ENCODE measurements around the gene TTLL8.

The TTLL8 gene

DNA sequence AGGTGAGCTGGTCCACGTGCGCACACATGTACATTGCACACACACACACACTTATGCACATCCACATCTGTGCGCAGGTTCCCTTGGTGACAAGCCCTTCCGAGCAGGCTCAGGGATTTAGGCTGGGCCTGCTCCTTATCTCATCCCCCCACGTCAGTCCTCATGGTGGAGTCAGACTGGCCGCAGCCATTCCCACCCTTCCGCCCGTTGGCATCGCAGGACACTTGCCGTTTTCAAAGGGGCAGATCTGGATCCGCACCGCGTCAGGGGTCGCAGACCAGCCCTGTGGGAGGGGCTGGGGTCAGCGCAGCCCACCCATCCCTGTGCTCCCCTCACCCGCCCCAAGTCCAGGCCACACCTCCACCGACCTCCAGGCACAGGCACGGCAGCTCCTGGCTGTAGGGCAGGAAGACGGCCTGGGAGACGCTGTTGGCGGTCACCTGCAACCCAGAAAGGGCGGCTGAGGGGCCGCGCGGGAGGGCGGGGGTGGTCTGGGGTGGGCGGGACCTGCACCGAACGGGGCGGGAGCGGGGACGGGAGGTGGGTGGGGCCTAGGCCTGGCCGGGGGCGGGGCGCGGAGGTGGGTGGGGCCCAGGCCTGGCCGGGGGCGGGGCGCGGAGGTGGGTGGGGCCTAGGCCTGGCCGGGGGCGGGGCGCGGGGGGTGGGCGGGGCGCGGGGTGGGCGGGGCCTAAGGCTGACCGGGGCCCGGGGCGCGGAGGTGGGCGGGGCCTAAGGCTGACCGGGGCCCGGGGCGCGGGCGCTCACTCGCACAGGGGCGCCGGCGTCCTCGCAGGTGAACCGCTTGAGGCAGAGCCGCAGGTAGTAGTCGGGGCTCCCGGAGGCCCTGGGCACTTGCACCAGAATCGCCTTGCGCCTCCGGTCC lies 58.8 kb downstream of the TTLL8 start:
- Histone ChIP-seq H3K4me2 (ENCODE audit: low read depth, low read length) (no peak overlapping the region), H3K27ac (ENCODE audit: low read length) (no peak overlapping the region)

GRCh38 chr22:49998718-49999062 lies 59.4 kb downstream of the TTLL8 start:
- no peak overlapping the region for H3K4me2 ChIP-seq (ENCODE audit: low read depth, low read length)

More for the DNA sequence above, 58.8 kb downstream of the TTLL8 start:
- Histone ChIP-seq H3K4me3 (ENCODE audit: low read length) (no peak overlapping the region), H3F3A (ENCODE audit: insufficient read depth, low read length) (no peaks in the 10 kb centered on the region), H3K36me3 (replicated peaks; ENCODE audit: insufficient read depth, low read length) (no peaks in the 10 kb centered on the region), H3K9me2 (replicated peaks; ENCODE audit: insufficient read depth, low read length) (no peaks in the 10 kb centered on the region), H4K20me1 (ENCODE audit: insufficient read depth, low read length) (no peaks in the 10 kb centered on the region), H2AFZ (ENCODE audit: low read length) (no peak overlapping the region), H3K4me1 (ENCODE audit: low read length) (no peaks in the 10 kb centered on the region), H3K27me3 (replicated peaks; ENCODE audit: insufficient read depth, low read length) (peaks cover 35% of the 10 kb centered on the region), H3K79me2 (ENCODE audit: low read length) (no peaks in the 10 kb centered on the region), H3K9ac (ENCODE audit: low read length) (no peak overlapping the region), H3K9me3 (replicated peaks; ENCODE audit: insufficient read depth, low read length) (no peaks in the 10 kb centered on the region)
- DNase-seq, result no peak
- TF ChIP-seq, protein P1, sequence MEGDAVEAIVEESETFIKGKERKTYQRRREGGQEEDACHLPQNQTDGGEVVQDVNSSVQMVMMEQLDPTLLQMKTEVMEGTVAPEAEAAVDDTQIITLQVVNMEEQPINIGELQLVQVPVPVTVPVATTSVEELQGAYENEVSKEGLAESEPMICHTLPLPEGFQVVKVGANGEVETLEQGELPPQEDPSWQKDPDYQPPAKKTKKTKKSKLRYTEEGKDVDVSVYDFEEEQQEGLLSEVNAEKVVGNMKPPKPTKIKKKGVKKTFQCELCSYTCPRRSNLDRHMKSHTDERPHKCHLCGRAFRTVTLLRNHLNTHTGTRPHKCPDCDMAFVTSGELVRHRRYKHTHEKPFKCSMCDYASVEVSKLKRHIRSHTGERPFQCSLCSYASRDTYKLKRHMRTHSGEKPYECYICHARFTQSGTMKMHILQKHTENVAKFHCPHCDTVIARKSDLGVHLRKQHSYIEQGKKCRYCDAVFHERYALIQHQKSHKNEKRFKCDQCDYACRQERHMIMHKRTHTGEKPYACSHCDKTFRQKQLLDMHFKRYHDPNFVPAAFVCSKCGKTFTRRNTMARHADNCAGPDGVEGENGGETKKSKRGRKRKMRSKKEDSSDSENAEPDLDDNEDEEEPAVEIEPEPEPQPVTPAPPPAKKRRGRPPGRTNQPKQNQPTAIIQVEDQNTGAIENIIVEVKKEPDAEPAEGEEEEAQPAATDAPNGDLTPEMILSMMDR (IDR thresholded peaks at IDR 0.05; ENCODE audit: low read length), result no peak
- TF ChIP-seq EZH2phosphoT487 (IDR thresholded peaks at IDR 0.05; ENCODE audit: low read length) (no peak), EZH2 (optimal IDR thresholded peaks at IDR 0.05; ENCODE audit: low read depth, low read length) (no peak)

GRCh38 chr22:49997932-49998717 lies 60.0 kb downstream of the TTLL8 start:
- no peak for TF ChIP-seq EZH2 (optimal IDR thresholded peaks at IDR 0.05; ENCODE audit: low read depth, low read length)
- no peak for TF ChIP-seq EZH2phosphoT487 (IDR thresholded peaks at IDR 0.05; ENCODE audit: low read length)
- TF ChIP-seq, protein P1 (IDR thresholded peaks at IDR 0.05; ENCODE audit: low read length), result no peak
- Histone ChIP-seq H3K27ac (ENCODE audit: low read length) (no peak overlapping the region), H3K9ac (ENCODE audit: low read length) (no peak overlapping the region), H3K4me3 (ENCODE audit: low read length) (no peak overlapping the region), H3K9me2 (replicated peaks; ENCODE audit: insufficient read depth, low read length) (no peaks in the 10 kb centered on the region), H3K79me2 (ENCODE audit: low read length) (no peaks in the 10 kb centered on the region), H2AFZ (ENCODE audit: low read length) (no peak overlapping the region), H3K4me1 (ENCODE audit: low read length) (no peaks in the 10 kb centered on the region), H4K20me1 (ENCODE audit: insufficient read depth, low read length) (no peaks in the 10 kb centered on the region), H3K27me3 (replicated peaks; ENCODE audit: insufficient read depth, low read length) (peaks cover 24% of the 10 kb centered on the region), H3F3A (ENCODE audit: insufficient read depth, low read length) (no peaks in the 10 kb centered on the region), H3K4me2 (ENCODE audit: low read depth, low read length) (no peak overlapping the region), H3K9me3 (replicated peaks; ENCODE audit: insufficient read depth, low read length) (no peaks in the 10 kb centered on the region), H3K36me3 (replicated peaks; ENCODE audit: insufficient read depth, low read length) (no peaks in the 10 kb centered on the region)
- DNase-seq, result no peak

More at GRCh38 chr22:49998718-49999062, 59.4 kb downstream of the TTLL8 start:
- no peak for DNase-seq
- no peaks in the 10 kb centered on the region for H3K9me3 ChIP-seq (replicated peaks; ENCODE audit: insufficient read depth, low read length)
- no peaks in the 10 kb centered on the region for H3K4me1 ChIP-seq (ENCODE audit: low read length)
- no peaks in the 10 kb centered on the region for H3K79me2 ChIP-seq (ENCODE audit: low read length)
- no peak overlapping the region for H3K27ac ChIP-seq (ENCODE audit: low read length)
- H3F3A ChIP-seq (ENCODE audit: insufficient read depth, low read length), result no peaks in the 10 kb centered on the region
- no peak overlapping the region for H3K9ac ChIP-seq (ENCODE audit: low read length)
- no peak overlapping the region for H2AFZ ChIP-seq (ENCODE audit: low read length)
- no peaks in the 10 kb centered on the region for H4K20me1 ChIP-seq (ENCODE audit: insufficient read depth, low read length)
- H3K4me3 ChIP-seq (ENCODE audit: low read length), result no peak overlapping the region
- H3K36me3 ChIP-seq (replicated peaks; ENCODE audit: insufficient read depth, low read length), result no peaks in the 10 kb centered on the region
- TF ChIP-seq EZH2phosphoT487 (IDR thresholded peaks at IDR 0.05; ENCODE audit: low read length) (no peak), EZH2 (optimal IDR thresholded peaks at IDR 0.05; ENCODE audit: low read depth, low read length) (no peak)
- TF ChIP-seq, protein P1 (IDR thresholded peaks at IDR 0.05; ENCODE audit: low read length), result no peak
- H3K9me2 ChIP-seq (replicated peaks; ENCODE audit: insufficient read depth, low read length), result no peaks in the 10 kb centered on the region
- H3K27me3 ChIP-seq (replicated peaks; ENCODE audit: insufficient read depth, low read length), result peaks cover 29% of the 10 kb centered on the region
